Ascending aorta (tissue), 2 donors: ENCODE data around the gene PSORS1C1. TPM values are rescaled to one million over a fixed set of nuclear protein-coding genes. Genes with fewer than 3 reads are reported as not detected.

Source experiments
- DNase-seq, 2 donors: peaks; one replicate each; pipeline ENCODE4 v3.0.0-alpha.2; 2019; ENCODE audit warnings: low spot score in 2 of 2
- H3K27ac ChIP-seq, 2 donors: fragments of 200-600 bp; sonication (generic); one replicate each; pipeline ENCODE4 v1.5.1; 2016 to 2017; ENCODE audit warnings: mild to moderate bottlenecking in 1 of 2
- H3K27me3 ChIP-seq: fragments of 200-600 bp; sonication (generic); one replicate; pipeline ENCODE4 v1.5.1; 2017
- H3K36me3 ChIP-seq, 2 donors: fragments of 200-600 bp; sonication (generic); one replicate each; pipeline ENCODE4 v1.5.1; 2016
- H3K4me1 ChIP-seq, 2 donors: fragments of 200-600 bp; sonication (generic); one replicate each; pipeline ENCODE4 v1.5.1; 2016 to 2017; ENCODE audit warnings: mild to moderate bottlenecking in 1 of 2
- H3K4me3 ChIP-seq, 2 donors: fragments of 200-600 bp; sonication (generic); one replicate each; pipeline ENCODE4 v1.5.1; 2016 to 2017; ENCODE audit warnings: mild to moderate bottlenecking in 1 of 2
- H3K9me3 ChIP-seq, 2 donors: fragments of 200-600 bp; sonication (generic); one replicate each; pipeline ENCODE4 v1.5.1; 2016
- CTCF ChIP-seq, 3 experiments: fragments of 200-600 bp in 2 of 3; fragments of 450-650 bp in 1 of 3; sonication (generic) in 2 of 3; IDR thresholded peaks; one replicate each; pipeline ENCODE4 v1.5.1; 2016 to 2019; ENCODE audit warnings: antibody characterized with exemption in 3 of 3, mild to moderate bottlenecking in 1 of 3, moderate library complexity in 1 of 3
- intact Hi-C: fragments of 100-400 bp; cut with DNase I; formaldehyde crosslinking; loops from one replicate; pipeline ENCODE4 v1.15.1; 2023
- total RNA-seq: library from RNA; depleted of rRNA; stranded (reverse); fragments of >200 nt; gene quantifications from one replicate; pipeline ENCODE4 v1.1.0, GENCODE V29; 2016

Gene PSORS1C1
- total RNA-seq, 1 donor from 2014 or later, result not detected

DNA sequence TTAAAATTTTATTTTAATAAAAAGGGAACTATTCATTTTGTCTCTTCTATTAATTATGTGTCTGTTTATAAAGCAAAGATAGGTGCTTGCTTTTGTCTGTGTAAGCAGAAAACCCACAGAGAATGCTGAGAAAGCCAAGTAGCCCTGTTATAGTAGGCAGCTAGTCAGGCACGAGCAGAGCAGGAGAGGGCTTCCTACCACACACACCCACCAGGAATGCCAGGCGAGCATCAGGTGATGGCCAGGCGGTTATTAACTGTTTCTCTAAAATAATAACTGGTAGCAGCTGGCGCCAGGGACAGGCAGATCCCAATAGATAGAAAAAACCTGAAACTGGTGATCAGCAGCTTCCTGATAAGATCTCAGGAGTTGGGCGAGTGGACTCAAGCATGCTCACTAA, 17.9 kb upstream of the PSORS1C1 start:
- no peaks in the 10 kb centered on the region for H3K36me3 ChIP-seq
- DNase-seq, result no peak
- H3K4me1 ChIP-seq, result no peaks in the 10 kb centered on the region
- H3K4me3 ChIP-seq, result no peak overlapping the region
- H3K9me3 ChIP-seq, result no peaks in the 10 kb centered on the region
- no peak for TF ChIP-seq CTCF (IDR thresholded peaks at IDR 0.05)
- no peak overlapping the region for H3K27ac ChIP-seq
- no peaks in the 10 kb centered on the region for H3K27me3 ChIP-seq
- intact Hi-C loops, result no loop called here

DNA sequence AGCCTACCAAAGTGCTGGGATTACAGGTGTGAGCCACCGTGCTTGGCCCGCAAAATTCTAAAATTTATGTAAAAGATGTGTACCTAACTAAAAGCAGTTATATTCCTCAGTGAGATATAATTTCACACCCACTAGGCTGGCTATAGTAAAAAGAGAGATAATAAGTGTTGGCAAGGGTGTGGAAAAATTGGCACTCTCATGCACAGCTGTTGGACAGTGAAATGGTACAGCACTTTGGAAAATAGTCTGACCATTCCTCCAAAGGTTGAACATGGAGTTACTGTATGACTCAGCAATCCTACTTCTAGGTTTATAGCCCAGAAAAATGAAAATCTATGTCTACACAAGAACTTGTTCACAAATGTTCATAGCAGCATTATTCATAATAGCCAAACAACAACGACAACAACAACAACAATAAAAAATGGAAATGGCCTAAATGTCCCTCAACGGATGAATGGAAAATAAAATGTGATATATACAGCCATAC, 16.1 kb upstream of the PSORS1C1 start:
- H3K36me3 ChIP-seq, result no peaks in the 10 kb centered on the region
- no peaks in the 10 kb centered on the region for H3K9me3 ChIP-seq
- no peaks in the 10 kb centered on the region for H3K4me1 ChIP-seq
- intact Hi-C loops, result no loop called here
- no peak for DNase-seq
- no peak for TF ChIP-seq CTCF (IDR thresholded peaks at IDR 0.05)
- no peak overlapping the region for H3K27ac ChIP-seq
- no peaks in the 10 kb centered on the region for H3K27me3 ChIP-seq
- H3K4me3 ChIP-seq, result no peak overlapping the region

- intact Hi-C loops, result no loop called here
- H3K27me3 ChIP-seq, result no peaks in the 10 kb centered on the region
- no peaks in the 10 kb centered on the region for H3K9me3 ChIP-seq
- H3K36me3 ChIP-seq, result no peaks in the 10 kb centered on the region
- no peak overlapping the region for H3K4me3 ChIP-seq
- DNase-seq, result no peak
- no peak for TF ChIP-seq CTCF (IDR thresholded peaks at IDR 0.05)
- H3K4me1 ChIP-seq, result no peaks in the 10 kb centered on the region
- no peak overlapping the region for H3K27ac ChIP-seq
Measured at GRCh38 chr6:31103136-31103535, 11.5 kb upstream of the PSORS1C1 start.

- H3K4me3 ChIP-seq, result no peak overlapping the region
- H3K27me3 ChIP-seq, result no peaks in the 10 kb centered on the region
- no peaks in the 10 kb centered on the region for H3K36me3 ChIP-seq
- no peaks in the 10 kb centered on the region for H3K4me1 ChIP-seq
- no peaks in the 10 kb centered on the region for H3K9me3 ChIP-seq
- no peak for DNase-seq
- TF ChIP-seq CTCF (IDR thresholded peaks at IDR 0.05), result no peak
- intact Hi-C loops, result no loop called here
- H3K27ac ChIP-seq, result no peak overlapping the region
Measured at GRCh38 chr6:31107052-31107451, 7.5 kb upstream of the PSORS1C1 start.

DNA sequence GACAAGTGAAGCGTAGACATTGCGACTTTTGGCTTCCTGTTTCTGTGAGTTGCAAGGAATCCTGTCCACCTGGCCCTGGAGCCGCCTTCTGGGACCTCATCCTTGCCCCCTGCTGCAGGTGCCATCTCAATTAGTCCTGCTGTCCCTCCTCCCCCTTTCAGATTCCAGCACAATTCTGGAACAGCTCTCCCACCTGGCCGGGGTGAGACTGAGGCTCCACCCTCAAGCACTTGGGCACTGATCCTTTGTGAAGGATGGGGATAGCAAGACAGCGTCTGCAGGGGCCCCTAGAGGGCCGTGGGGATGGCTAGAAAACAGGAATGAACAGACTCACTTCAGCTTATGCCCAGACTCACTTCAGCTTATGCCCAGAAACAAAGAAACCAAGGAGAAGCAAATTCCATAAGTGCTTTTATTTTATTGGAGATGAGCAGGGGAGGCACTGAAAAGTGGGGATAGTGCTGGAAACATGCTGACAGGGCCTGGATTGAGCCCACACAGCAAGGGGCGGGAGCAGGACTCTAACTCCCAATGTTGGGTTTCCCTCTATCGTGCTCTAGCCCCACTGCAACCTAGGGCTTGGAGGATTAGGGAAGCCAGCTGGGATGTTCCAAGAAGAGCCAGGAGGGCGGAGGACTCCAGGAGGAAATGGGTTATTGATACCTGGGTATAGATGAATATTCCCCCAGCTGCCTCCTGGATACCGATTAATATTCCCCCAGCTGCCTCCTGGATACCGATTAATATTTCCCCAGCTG, 3.6 kb upstream of the PSORS1C1 start:
- no peak overlapping the region for H3K4me3 ChIP-seq
- no peaks in the 10 kb centered on the region for H3K36me3 ChIP-seq
- H3K27ac ChIP-seq, result no peak overlapping the region
- no peak for TF ChIP-seq CTCF (IDR thresholded peaks at IDR 0.05)
- intact Hi-C loops, result no loop called here
- peaks cover 0 to 17% of the 10 kb centered on the region in 2 donors for H3K4me1 ChIP-seq
- DNase-seq, result no peak
- H3K9me3 ChIP-seq, result no peaks in the 10 kb centered on the region
- H3K27me3 ChIP-seq, result no peaks in the 10 kb centered on the region
